ENCODE data around the gene CD47.

Gene CD47

DNA sequence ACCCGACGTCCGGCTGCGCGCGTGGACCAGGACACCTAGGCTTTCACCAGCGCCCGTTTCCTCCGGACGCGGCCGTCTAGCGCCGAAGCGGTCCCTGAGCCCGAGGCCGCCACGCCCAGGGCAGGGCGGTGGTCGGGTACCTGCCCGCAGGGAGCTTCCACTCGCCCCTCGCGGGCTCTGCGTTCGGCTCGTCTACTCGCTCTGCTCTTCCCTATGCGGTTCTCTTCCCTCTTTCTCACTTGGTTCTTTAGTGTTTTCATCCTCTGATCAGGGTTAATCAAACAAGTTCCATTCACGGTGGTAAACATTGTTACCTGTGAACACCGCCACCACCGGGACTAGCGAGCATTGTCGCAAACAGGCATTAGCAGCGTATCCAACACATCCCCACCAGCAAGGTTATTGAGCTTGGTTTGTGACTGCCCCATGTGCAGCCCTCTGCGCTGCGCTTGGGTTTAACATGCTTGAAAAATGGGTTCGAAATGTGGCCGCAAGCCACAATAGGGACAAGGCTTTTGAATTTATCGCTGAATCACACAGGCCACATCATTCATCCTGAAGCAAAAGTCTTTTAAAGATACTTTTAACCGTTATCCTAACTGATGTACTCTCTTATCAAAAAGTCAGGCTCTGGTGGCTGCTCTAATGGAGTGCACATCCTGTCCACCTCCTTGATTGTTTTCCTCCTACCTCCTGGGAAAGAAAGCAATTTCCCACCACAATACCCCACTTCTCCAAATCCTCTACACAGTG, 843 bp upstream of the CD47 start:
- TF ChIP-seq, protein P1, sequence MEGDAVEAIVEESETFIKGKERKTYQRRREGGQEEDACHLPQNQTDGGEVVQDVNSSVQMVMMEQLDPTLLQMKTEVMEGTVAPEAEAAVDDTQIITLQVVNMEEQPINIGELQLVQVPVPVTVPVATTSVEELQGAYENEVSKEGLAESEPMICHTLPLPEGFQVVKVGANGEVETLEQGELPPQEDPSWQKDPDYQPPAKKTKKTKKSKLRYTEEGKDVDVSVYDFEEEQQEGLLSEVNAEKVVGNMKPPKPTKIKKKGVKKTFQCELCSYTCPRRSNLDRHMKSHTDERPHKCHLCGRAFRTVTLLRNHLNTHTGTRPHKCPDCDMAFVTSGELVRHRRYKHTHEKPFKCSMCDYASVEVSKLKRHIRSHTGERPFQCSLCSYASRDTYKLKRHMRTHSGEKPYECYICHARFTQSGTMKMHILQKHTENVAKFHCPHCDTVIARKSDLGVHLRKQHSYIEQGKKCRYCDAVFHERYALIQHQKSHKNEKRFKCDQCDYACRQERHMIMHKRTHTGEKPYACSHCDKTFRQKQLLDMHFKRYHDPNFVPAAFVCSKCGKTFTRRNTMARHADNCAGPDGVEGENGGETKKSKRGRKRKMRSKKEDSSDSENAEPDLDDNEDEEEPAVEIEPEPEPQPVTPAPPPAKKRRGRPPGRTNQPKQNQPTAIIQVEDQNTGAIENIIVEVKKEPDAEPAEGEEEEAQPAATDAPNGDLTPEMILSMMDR (IDR thresholded peaks at IDR 0.05; ENCODE audit: low read depth, low read length): no peak
- DNase-seq (ENCODE audit: low read depth in 2 of 2): no peak
- H3K4me3 ChIP-seq (replicated peaks in 1 of 2; ENCODE audit: low read depth in 2 of 2, low read length in 2 of 2): peak overlapping the region; percentile 72 to 79

GRCh38 chr3:108090049-108090700, 656 bp downstream of the CD47 start:
- TF ChIP-seq, protein P1 (IDR thresholded peaks at IDR 0.05; ENCODE audit: low read depth, low read length): no peak
- H3K4me3 ChIP-seq (replicated peaks in 1 of 2; ENCODE audit: low read depth in 2 of 2, low read length in 2 of 2): peak overlapping the region; percentile 79 to 81
- DNase-seq (ENCODE audit: low read depth in 2 of 2): peak; percentile 57 to 64

- peak in 1 of 2 donors; percentile 26 for DNase-seq (ENCODE audit: low read depth in 2 of 2)
- TF ChIP-seq, protein P1 (IDR thresholded peaks at IDR 0.05; ENCODE audit: low read depth, low read length): no peak
- H3K4me3 ChIP-seq (replicated peaks in 1 of 2; ENCODE audit: low read depth in 2 of 2, low read length in 2 of 2): peak overlapping the region; percentile 79 to 81
Measured at GRCh38 chr3:108089579-108089978, 1.3 kb downstream of the CD47 start.

GRCh38 chr3:108088697-108089096, 2.1 kb downstream of the CD47 start:
- TF ChIP-seq, protein P1 (IDR thresholded peaks at IDR 0.05; ENCODE audit: low read depth, low read length): no peak
- peak in 1 of 2 donors; percentile 25 for DNase-seq (ENCODE audit: low read depth in 2 of 2)

GRCh38 chr3:108088146-108088545, 2.7 kb downstream of the CD47 start:
- H3K4me3 ChIP-seq (replicated peaks in 1 of 2; ENCODE audit: low read depth in 2 of 2, low read length in 2 of 2): peak overlapping the region in 1 of 2 donors; percentile 9
- TF ChIP-seq, protein P1 (IDR thresholded peaks at IDR 0.05; ENCODE audit: low read depth, low read length): no peak
- DNase-seq (ENCODE audit: low read depth in 2 of 2): no peak

More at GRCh38 chr3:108088697-108089096, 2.1 kb downstream of the CD47 start:
- H3K4me3 ChIP-seq (replicated peaks in 1 of 2; ENCODE audit: low read depth in 2 of 2, low read length in 2 of 2): peak overlapping the region in 1 of 2 donors; percentile 79

- TF ChIP-seq, protein P1 (IDR thresholded peaks at IDR 0.05; ENCODE audit: low read depth, low read length): no peak
- no peak for DNase-seq (ENCODE audit: low read depth in 2 of 2)
- no peak overlapping the region for H3K4me3 ChIP-seq (replicated peaks in 1 of 2; ENCODE audit: low read depth in 2 of 2, low read length in 2 of 2)
Measured at GRCh38 chr3:108086653-108087052, 4.2 kb downstream of the CD47 start.

Data from cardiac fibroblast (primary cell).